Lower leg skin (tissue), 4 donors: ENCODE results near the gene FARS2. TPM values are rescaled to one million over a fixed set of nuclear protein-coding genes. Genes with fewer than 3 reads are reported as not detected.
A peak's percentile ranks its signal among the peaks of the same experiment; 100 is the strongest.
"Not testable (repeated sequence)": the region's sequence is repeated elsewhere in the genome, so short reads cannot be mapped to it uniquely, and the experiment has no call there.

Experiments used
- DNase-seq, 2 donors: peaks; one replicate each; pipeline ENCODE4 v3.0.0-alpha.2; 2019; ENCODE audit warnings: low spot score in 2 of 2
- H3K4me3 ChIP-seq: fragments of 200-600 bp; sonication (generic); 2 replicates; pipeline ENCODE4 v1.5.1; 2017; ENCODE audit warnings: mild to moderate bottlenecking, low read depth; ENCODE audit not compliant: poor library complexity, severe bottlenecking
- CTCF ChIP-seq, 3 donors: fragments of 450-650 bp; IDR thresholded peaks; one replicate each; pipeline ENCODE4 v1.5.1; 2016; ENCODE audit warnings: antibody characterized with exemption in 3 of 3, mild to moderate bottlenecking in 3 of 3, moderate library complexity in 2 of 3
- POLR2A ChIP-seq, 2 donors: fragments of 450-650 bp; IDR thresholded peaks; one replicate each; pipeline ENCODE4 v1.6.1; 2016 to 2017; ENCODE audit warnings: antibody characterized with exemption in 2 of 2, mild to moderate bottlenecking in 1 of 2, moderate library complexity in 1 of 2
- WGBS, 2 donors: methylation state at CpG; one replicate each; pipeline ENCODE4 v1.1.5; 2018; 5-methylcytosine and 5-hydroxymethylcytosine counted together
- intact Hi-C: fragments of 100-400 bp; cut with DNase I; formaldehyde crosslinking; loops from one replicate; pipeline ENCODE4 v1.15.0; 2023; ENCODE audit warnings: low total_unique reads
- total RNA-seq, 4 donors: library from RNA; depleted of rRNA; stranded (reverse); fragments of >200 nt; gene quantifications; one replicate each; pipeline ENCODE4 v1.1.0, GENCODE V29; 2016

The FARS2 gene
- total RNA-seq, 4 donors from 2014 or later = 7.0 to 14.7 (median 11.1) TPM

- no peak overlapping the region for H3K4me3 ChIP-seq
- TF ChIP-seq CTCF (IDR thresholded peaks at IDR 0.05) (no peak), POLR2A (IDR thresholded peaks at IDR 0.05) (no peak)
- peak in 1 of 2 donors; percentile 68 for DNase-seq
- intact Hi-C loops = no loop called here
- 65 to 69% methylated on average over 7 to 10 of the region's 10 CpGs for WGBS, 2 donors
Measured at GRCh38 chr6:5786321-5786968, 525.1 kb downstream of the FARS2 start.

GRCh38 chr6:5786969-5787720 is 525.8 kb downstream of the FARS2 start:
- peak in 1 of 2 donors; percentile 26 for DNase-seq
- TF ChIP-seq POLR2A (IDR thresholded peaks at IDR 0.05) = no peak
- no peak for TF ChIP-seq CTCF (IDR thresholded peaks at IDR 0.05)
- 45 to 51% methylated on average over 11 of the region's 11 CpGs for WGBS, 2 donors
- no peak overlapping the region for H3K4me3 ChIP-seq
- intact Hi-C loops = no loop called here

- peak in 1 of 2 donors; percentile 8 for DNase-seq
- H3K4me3 ChIP-seq, intact Hi-C loops: not testable (repeated sequence)
- 80 to 88% methylated on average over 5 of the region's 5 CpGs for WGBS, 2 donors
Measured at GRCh38 chr6:5789426-5789825, 528.1 kb downstream of the FARS2 start.

- intact Hi-C loops, DNase-seq, H3K4me3 ChIP-seq: not testable (repeated sequence)
Measured at GRCh38 chr6:5796555-5796954, 535.2 kb downstream of the FARS2 start.

- intact Hi-C loops, H3K4me3 ChIP-seq, DNase-seq: not testable (repeated sequence)
- WGBS, 2 donors = 85 to 90% methylated on average over 1 of the region's 1 CpG
Measured at GRCh38 chr6:5806406-5806805, 545.1 kb downstream of the FARS2 start.

- TF ChIP-seq CTCF (IDR thresholded peaks at IDR 0.05) = no peak
- TF ChIP-seq POLR2A (IDR thresholded peaks at IDR 0.05) = no peak
- WGBS, 2 donors = 83 to 86% methylated on average over 4 of the region's 4 CpGs
- H3K4me3 ChIP-seq = no peak overlapping the region
- no peak for DNase-seq
- intact Hi-C loops = no loop called here
Measured at GRCh38 chr6:5809450-5809849, 548.1 kb downstream of the FARS2 start.

GRCh38 chr6:5811997-5812396 is 550.7 kb downstream of the FARS2 start:
- DNase-seq = no peak
- no peak overlapping the region for H3K4me3 ChIP-seq
- no peak for TF ChIP-seq CTCF (IDR thresholded peaks at IDR 0.05)
- no peak for TF ChIP-seq POLR2A (IDR thresholded peaks at IDR 0.05)
- intact Hi-C loops = no loop called here
- WGBS, 2 donors = 75 to 79% methylated on average over 3 to 4 of the region's 4 CpGs
